HG02763 (cell line): ENCODE data around the gene HSP90B1.
A peak's percentile ranks its signal among the peaks of the same experiment; 100 is the strongest.

Experiments
- ATAC-seq: cut with Tn5 transposase; IDR thresholded peaks from one replicate; pipeline ENCODE4 v1.9.1; 2021; ENCODE audit warnings: mild to moderate bottlenecking, moderate library complexity; ENCODE audit not compliant: unreplicated experiment

HSP90B1 gene

GRCh38 chr12:103929046-103929783, 995 bp upstream of the HSP90B1 start:
- ATAC-seq: peak; percentile 14

- no peak for ATAC-seq
These were observed 501 bp upstream of the HSP90B1 start for GRCh38 chr12:103929784-103930033.

- ATAC-seq: no peak
These were observed 851 bp downstream of the HSP90B1 start for GRCh38 chr12:103930787-103931735.

GRCh38 chr12:103933237-103933636, 3.0 kb downstream of the HSP90B1 start:
- no peak for ATAC-seq

- no peak for ATAC-seq
These were observed 6.5 kb downstream of the HSP90B1 start for GRCh38 chr12:103936679-103937078.

GRCh38 chr12:103944964-103945363, 14.8 kb downstream of the HSP90B1 start:
- ATAC-seq: no peak

- ATAC-seq: no peak
These were observed 17.8 kb downstream of the HSP90B1 start for GRCh38 chr12:103947871-103948555.

GRCh38 chr12:103948746-103949406, 18.7 kb downstream of the HSP90B1 start:
- ATAC-seq: no peak

- ATAC-seq: no peak
These were observed 22.3 kb downstream of the HSP90B1 start for GRCh38 chr12:103952497-103952896.

GRCh38 chr12:103955811-103956508, 25.8 kb downstream of the HSP90B1 start:
- no peak for ATAC-seq

- ATAC-seq: peak; percentile 31
These were observed 26.4 kb downstream of the HSP90B1 start for GRCh38 chr12:103956509-103957027.

GRCh38 chr12:103957865-103958388, 27.7 kb downstream of the HSP90B1 start:
- no peak for ATAC-seq

GRCh38 chr12:103958621-103959020, 28.4 kb downstream of the HSP90B1 start:
- no peak for ATAC-seq

GRCh38 chr12:103960616-103961227, 30.5 kb downstream of the HSP90B1 start:
- ATAC-seq: no peak

GRCh38 chr12:103962493-103962892, 32.3 kb downstream of the HSP90B1 start:
- ATAC-seq: no peak

GRCh38 chr12:103964805-103965204, 34.6 kb downstream of the HSP90B1 start:
- ATAC-seq: no peak

- no peak for ATAC-seq
These were observed 35.0 kb downstream of the HSP90B1 start for GRCh38 chr12:103965255-103965589.

- ATAC-seq: peak; percentile 91
These were observed 35.6 kb downstream of the HSP90B1 start, which contains the start of gene TDG for GRCh38 chr12:103965590-103966504. Gene TDG (plus strand): TSS chr12:103965872. CDS start chr12:103966038, 166 bp downstream.
